ENCODE results near the gene TADA3.

DNA sequence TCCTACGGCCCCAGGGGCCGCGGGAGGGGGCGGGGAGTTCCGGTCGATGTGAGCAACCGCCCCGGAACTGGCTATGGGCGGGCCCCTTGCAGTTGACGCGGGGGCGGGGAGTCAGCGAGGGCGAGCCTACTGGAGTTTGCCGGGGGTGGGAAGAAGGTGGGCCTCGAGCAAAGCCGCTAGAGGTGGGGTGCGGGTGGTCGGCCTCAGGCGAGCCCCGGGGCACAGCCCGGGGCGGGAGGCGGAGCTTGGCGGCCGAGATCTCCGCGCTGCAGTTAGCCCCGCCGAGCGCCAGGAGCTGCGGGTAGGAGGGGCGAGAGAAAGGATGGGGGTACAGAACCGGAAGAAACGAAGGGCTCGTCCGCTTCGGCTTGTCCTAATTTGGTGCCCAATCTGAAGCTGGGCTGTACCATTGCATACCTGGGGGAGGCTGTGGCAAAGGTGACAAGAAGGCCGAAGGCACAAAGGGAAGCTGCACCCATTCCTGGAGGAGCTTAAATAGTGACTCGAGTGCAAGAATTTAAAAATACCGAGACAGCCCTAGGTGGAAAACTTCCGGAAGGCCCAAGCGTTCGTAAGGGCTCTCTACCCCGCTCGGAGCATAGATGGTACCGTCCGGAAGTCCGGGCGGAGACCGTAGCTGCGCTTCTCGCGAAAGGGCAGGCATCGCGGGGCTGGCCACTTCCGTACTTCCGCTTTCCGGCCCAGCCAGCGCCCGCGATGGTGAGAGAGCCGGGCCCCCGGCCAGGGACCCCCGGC is at the start of gene TADA3, which contains the start of gene ARPC4:
- TF ChIP-seq POLR2A (IDR thresholded peaks at IDR 0.05; ENCODE audit: low read depth, low read length) = peak; percentile 15
- TF ChIP-seq POLR2AphosphoS5 (IDR thresholded peaks at IDR 0.05; ENCODE audit: low read depth, low read length) = peak; percentile 81; the same call in 1 of the 2 replicates
- TF ChIP-seq POU2F2 (IDR thresholded peaks at IDR 0.05; ENCODE audit: low read depth, low read length) = peak; percentile 29; the same call in 1 of the 2 replicates
- no peak for TF ChIP-seq PAX5 (IDR thresholded peaks at IDR 0.05; ENCODE audit: insufficient read depth, low read length, severe bottlenecking)
- TF ChIP-seq TAF1 (IDR thresholded peaks at IDR 0.05; ENCODE audit: low read depth, low read length) = peak; percentile 85
- TF ChIP-seq SPI1 (IDR thresholded peaks at IDR 0.05; ENCODE audit: low read depth, low read length) = peak; percentile 74

Measured in GM12891 (cell line).